GM21825 (cell line): ENCODE results near the gene CMTM7.

ENCODE experiments used
- ATAC-seq: cut with Tn5 transposase; IDR thresholded peaks from one replicate; pipeline ENCODE4 v1.9.1; 2021; ENCODE audit warnings: mild to moderate bottlenecking, moderate library complexity; ENCODE audit not compliant: unreplicated experiment

Gene CMTM7

DNA sequence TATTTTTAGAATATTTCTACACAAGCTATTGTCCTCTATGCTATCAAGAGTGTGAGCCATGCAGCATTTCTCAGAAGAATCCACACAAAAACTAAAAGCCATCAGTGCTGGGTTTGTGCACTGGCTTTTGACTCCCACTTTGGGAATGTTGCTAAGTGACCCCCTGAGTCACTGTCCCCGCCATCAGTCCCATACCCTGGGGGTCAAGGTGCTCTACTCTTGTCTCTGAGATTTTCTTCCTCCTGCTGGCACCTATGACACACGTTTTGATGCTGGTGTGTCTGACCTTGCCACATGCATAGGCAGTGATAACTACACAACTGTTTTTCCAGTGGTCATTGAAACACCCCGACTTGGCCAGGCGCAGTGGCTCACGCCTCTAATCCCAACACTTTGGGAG is 19.8 kb downstream of the CMTM7 start:
- no peak for ATAC-seq

DNA sequence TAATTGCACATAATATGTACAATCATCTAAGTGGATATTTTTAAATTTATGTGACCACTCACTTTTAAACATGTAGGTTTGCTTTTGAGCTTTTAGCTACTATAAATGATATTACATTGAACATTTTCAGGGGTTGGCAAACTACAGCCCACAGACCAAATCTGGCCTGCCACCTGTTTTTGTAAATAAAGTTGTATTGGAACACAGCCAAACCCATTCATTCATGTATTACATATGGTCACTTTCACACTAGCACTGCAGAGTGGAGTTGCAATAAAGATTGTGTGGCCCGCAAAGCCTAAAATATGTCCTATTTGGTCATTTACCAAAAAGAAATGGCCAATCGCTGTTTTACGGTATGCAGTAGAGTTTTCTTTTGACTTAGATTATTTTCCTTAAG is 21.2 kb downstream of the CMTM7 start:
- ATAC-seq: no peak

DNA sequence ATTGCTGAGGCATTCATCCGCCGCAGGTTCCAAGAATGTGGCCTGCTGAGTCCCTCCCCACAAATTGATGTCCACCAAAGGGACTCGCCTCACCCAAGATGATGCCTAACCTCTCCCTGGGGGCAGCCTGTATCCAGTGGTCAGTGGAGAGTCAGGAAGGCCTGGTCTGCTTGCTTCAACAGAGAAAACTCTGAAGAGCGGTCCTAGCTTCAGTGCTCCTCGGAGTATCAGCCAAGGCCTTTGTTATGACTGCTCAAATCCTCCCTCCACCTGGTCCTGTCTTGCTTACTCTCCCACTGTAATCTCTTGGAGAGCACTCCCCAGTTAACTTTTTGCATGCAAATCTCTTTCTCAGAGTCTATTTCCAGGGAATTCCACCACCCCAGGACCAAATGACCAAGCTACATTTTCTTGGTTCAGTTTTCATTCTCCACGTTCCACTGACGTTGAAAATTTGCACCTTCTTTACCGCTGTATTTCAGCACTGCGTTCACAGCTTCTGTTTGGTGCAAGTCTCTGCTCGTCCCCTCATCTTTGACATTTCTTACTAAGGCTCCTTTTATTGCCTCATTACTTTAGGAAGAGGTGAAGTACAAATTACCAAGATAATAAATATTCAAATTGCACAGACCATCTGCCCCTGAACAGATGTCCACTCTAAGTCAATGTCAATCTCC is 22.3 kb downstream of the CMTM7 start:
- ATAC-seq: no peak

DNA sequence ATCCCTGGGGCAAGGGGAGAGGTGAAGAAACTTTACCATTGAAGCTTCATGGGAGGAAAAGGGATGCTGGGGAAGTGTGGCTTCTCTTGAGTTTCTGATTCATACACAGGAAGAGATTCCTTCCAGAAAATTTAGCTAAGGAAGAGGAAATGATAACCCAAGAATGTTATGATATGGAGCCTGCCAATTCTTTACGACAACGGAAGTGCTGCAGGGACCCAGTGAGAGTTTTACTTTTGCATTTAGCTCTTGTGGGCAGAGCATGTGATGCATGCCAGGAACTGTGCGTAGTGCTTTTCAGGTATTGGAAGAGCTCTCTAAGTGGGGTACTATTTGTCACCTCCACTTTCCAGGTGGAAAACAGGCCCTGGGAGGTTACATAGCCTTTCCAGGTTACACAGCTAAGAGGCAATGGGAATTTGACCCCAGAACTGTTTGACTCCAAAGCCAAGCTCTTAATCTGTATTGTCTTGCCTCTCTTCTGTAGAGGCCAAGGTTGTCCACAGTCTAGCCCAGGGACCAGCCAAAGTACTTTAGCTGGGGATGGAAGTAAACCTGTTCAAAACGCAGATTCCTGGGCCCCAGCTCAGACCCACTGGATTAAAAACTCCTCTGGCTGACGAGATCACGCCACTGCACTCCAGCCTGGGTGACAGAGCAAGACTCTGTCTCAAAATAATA is 23.0 kb downstream of the CMTM7 start:
- peak; percentile 70 for ATAC-seq

DNA sequence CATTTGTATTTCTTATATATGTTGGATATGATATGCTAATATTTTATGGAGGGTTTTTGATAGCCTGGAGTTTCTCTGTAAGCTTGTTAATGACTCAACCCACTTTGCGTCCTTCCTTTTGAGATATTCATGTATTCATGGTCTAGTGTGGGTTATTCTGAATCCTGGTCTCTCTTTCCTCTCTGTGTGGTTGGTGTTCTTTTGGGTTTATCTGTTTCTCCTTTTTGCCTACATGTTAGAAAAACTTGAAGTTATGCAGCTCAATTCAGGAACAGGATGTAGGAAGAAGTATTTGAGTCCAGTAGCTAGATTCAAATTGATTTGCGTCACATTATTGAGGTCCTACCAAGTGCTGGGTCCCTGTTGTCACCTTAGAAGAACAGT is 28.1 kb downstream of the CMTM7 start:
- ATAC-seq: no peak

DNA sequence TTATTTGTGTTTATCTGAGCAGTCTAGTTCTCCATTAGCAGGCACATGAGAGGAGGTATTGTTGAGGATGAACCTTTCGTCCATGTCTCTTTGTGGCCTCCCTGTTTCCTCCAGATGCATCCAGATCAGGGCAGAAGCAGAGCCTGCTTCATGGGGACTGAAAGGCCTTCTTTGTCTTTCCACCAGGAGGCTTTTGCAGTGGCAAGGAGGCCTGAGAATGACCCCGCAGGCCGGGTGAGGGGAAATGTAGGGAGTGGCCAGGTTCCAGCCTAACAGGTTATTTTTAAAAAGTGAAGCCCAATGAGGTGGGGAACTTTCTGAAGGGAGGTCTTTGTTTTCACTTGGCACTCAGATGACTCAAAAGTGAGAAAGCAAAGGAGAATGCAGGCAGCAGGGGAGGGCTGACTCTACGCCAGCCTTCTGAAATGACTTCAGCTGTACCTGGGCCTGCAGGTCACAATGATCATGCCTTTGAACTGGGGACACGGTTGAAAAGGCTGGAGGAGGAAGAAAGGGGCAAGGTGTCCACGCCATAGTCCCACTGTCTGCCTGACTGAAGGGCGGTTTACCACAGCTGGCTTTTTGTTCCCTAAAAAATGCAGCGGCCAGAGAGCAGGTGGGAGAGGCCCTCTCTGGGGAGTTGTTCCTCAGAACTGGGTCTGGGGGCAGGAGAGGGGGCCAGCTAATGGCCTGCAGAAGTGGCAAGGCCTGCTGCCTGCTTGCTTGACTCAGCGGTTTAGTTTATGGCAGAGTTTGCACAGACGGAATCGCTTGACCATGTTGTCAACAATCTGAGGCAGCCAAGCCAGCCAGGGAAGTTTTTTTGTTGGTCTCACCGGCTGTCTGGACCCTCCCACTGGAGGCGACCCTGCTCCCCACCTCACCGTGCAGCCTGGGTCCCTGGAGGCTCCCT is 28.7 kb downstream of the CMTM7 start:
- ATAC-seq: peak; percentile 78

DNA sequence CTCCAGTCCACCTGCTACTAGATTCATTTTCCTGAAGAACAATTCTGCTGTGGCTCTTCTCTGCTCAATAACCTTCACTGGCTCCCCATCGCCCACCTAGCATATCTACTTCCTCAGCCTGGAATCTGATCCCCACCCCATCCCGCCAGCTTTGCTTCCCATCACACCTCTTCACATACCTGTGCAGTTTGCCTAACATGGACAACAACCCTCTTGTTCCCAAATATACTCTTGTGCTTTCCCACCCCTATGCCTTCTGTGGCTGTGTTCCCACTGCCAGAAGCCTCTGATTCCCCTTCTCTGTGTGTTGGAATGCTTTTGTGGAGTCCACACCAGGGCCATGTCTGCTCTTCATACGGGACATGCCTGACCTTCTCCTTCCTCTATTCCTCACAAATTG is 29.5 kb downstream of the CMTM7 start:
- no peak for ATAC-seq

DNA sequence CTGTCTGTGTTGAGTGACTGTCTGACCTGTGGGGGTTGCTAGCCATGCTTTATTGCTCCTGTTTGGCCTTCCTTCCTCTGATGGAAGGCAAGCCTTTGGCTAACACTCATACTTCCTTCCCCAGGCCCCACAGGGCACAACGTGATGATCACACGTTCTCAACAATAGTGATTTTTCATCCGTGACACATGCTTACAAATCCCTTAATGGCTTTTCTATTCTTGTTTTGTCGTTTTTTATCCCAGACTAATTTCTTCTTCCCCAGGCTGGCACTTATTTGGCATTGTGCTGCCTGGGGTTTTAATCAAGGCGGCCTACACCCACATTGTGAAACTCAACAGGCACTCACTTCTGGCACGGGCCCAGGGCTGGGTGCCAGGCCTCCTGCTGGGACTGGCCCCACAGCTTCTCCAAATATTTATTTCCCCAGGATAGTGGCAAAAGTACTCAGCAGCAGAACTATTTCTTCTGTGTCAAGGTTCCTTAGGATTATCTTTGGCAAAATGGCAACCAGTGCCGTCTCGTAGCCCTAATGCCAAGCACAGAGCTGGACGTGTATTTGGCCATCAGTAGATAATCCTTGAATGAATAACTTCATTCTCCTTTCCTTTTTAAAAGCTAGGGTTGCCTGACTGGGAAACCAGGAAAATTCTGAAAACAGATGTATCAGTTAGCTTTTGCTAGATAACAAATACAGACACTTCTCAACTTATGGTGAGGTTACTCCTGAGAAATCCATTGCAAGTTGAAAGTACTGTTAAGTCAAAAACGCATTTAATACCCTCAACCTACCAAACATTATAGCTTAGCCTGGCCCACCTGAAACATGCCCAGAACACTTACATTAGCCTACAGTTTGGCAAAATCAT is 30.6 kb downstream of the CMTM7 start:
- ATAC-seq: no peak

DNA sequence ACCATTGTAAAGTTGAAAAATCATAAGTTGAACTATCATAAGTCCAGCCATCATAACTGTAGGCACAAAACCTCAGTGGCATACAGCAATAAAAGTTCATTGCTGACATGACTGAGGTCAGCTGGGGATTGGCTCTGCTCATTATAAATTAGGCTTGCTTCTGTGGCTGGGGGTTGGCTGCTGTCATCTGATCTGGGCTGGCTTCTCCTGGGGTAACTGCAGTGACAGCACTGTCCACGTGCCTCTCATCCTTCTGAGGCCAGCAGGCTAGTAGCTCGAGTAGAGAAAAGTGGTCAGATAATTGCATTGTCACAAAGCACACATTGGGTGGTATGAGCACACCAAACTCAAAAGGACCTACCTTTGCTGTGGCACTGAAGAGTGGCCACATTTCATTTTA is 31.3 kb downstream of the CMTM7 start:
- no peak for ATAC-seq

DNA sequence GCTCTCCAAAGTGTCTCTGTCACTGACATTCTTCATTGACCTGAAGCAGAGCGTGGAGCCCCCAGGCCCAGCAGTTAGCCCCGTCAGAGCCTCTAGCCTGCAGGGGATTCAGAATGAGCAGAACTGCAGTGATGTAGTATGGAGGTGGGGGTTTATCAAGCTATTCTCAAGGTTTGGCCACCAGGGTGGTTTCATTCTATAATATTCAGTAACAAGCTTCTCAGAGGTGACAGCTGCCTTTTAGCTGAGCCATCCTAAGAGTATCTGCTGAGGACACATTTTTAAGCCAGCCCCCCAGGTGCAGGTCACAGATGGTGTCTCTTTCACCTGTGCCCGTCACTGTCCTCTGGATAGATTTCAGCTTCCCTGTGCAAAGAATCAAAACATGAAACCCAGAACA is 31.9 kb downstream of the CMTM7 start:
- no peak for ATAC-seq

DNA sequence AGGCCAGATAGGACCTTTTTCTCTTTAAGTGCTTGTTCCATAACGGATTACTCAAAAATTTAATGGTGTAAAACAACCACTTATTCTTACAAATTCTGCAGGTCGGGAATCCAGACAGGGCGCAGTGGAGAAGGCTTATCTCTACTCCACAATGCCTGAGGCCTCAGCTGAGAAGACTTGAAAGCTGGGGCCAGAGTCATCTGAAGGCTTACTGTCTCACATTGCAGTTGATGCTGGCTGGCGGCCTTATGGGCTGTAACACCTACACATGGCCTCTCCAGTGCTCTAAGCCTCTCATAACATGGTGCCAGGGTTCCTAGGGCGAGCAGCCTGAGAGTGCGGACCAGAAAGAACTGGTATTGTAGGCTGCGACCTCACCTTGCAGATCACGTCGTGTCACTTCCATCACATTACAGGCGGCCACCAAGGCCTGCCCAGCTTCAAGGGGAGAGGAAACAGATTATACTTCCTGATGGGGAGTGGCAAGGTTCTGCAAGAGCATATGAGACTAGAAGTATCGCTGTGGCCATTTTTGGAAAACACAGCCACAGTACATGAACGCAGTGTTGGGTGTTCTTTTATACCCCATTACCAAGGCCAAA is 32.4 kb downstream of the CMTM7 start:
- ATAC-seq: no peak

DNA sequence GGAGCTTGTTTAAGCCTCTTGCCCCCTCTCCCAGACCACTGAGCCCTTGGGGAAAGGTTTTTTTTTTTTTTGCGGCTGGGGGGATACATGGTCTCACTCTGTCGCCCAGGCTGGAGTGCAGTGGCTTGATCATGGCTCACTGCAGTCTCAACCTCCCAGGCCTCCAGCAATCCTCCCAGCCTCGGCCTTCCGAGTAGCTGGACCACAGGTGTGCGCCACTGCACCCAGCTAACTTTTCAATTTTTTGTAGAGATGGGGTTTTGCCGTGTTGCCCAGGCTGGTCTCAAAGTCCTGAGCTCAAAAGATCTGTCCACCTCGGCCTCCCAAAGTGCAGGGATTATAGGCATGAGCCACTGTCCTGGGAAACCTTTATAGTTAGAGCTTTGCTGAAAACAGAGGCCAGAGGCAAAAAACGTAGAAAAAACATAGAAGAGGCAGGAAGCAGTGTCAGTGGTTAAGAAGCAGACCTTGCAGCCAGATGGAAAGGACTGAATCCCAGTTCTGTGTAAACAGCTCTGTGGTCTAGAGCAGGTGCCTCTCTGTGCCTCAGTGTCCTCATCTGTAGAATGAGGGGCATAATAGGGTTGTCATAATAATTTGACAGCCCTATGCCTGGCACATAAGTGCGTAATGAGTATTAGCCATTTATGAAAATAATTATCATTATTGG is 33.1 kb downstream of the CMTM7 start:
- no peak for ATAC-seq

DNA sequence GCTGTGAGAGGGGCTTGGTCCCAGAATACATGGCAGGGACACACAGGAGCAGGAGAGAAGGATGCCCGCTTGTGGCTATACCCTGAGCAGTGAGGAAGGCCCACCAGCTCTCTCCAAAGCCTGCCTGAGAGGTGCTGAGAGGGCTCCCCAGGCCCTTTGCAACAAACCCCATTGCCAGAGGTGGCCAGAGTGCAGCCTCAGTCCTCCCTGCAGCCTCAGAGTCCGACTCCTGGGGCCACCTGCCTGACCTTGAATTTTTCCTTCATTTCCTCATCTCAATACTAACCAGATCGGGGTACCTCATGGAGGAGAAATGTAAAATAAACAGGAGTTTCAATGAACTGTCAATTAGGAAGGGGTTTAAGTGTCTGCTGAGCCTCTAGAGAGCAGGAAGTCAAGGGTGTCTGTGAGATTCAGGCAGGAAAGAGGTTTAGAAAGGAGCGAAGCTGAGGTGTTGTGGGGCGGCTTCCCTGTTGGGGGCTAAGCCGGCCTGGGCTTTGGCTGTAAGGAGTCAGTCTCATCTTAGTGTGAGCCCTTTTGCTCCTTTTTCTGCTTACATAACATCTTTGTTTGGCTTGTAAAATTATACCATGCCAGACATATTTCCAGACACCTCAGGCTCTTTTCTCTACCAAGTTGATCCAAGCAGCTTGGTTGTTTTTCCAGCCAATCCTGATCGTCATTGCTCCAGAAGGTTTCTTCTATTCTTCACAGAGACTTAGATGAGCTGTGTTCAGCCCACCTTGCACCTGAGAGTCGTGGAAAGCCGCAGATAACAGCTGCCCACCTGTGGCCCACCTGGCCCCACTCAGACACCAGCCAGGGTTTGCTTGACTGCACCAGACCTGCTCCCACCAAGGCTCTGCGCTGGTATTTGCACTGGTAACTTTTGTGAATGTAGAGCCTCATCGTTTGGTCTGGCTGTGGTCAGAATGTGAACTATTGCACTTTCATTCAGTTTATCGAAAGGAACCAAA is 36.7 kb downstream of the CMTM7 start:
- ATAC-seq: peak; percentile 67

DNA sequence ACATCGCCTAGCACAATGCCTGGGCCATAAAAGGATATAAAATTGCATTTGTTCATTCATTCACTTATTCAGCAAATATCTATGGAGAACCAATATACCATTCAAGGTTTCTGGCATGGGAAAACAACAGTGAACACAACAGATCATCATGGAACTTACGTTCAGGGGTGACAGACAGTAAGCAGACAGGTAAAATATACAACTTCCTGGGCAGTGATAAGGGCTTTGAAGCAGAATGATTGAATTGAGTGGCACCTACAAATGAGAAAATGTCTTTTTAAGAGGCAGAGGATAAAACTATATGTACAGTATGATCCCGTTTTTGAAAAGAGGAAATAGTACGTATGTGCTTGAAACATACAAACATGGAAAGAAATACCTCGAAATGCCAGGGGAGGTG is 39.2 kb downstream of the CMTM7 start:
- no peak for ATAC-seq

DNA sequence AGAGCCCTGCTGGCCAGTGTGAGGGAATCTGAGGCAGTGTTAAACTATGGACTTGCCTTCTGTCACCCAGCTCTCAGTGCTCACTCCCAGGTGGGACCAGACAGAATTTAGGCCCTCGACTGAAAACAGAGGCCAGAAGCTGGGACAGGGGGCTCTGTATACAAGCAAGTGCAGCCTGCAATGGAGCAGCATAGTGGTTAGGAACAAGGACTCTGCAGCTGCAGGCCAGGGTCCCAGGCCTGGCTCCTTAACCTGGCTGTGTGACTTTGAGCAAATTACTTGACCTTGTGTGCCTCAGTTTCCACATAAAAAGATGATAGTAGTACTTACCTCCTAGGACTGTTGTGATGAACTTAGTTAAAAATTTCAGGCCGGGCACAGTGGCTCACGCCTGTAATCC is 39.8 kb downstream of the CMTM7 start:
- no peak for ATAC-seq

DNA sequence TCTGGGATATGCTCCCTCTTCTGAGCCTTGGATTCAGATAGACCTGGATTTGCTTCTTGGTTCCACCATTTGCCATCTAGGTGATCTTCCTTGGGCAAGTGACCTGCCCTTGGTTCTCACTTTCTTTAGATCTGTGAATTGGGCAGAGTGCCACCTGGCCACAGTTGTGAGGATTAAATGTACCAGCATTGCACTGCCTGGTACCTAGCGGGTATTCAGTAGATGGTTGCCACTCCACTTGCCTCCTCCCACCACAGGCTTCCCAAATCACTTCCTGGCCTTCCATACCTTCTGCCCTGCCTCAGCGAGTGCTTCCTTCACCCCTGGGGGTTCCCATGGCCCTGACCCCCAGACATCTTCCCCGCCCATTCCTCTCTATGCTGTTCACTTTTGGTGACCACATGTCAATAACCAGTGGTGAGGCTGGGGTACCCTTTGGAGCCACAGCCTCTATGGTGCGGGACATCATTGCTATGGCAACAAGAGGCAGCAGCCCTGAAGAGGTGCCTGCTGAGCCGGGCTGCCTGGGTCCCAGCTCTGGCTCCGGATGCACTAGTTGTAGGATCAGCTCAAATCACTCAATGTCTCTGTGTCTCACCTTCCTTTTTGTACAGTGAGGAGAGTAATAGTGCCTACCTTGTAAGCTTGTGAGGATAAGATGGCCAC is 40.5 kb downstream of the CMTM7 start:
- no peak for ATAC-seq

DNA sequence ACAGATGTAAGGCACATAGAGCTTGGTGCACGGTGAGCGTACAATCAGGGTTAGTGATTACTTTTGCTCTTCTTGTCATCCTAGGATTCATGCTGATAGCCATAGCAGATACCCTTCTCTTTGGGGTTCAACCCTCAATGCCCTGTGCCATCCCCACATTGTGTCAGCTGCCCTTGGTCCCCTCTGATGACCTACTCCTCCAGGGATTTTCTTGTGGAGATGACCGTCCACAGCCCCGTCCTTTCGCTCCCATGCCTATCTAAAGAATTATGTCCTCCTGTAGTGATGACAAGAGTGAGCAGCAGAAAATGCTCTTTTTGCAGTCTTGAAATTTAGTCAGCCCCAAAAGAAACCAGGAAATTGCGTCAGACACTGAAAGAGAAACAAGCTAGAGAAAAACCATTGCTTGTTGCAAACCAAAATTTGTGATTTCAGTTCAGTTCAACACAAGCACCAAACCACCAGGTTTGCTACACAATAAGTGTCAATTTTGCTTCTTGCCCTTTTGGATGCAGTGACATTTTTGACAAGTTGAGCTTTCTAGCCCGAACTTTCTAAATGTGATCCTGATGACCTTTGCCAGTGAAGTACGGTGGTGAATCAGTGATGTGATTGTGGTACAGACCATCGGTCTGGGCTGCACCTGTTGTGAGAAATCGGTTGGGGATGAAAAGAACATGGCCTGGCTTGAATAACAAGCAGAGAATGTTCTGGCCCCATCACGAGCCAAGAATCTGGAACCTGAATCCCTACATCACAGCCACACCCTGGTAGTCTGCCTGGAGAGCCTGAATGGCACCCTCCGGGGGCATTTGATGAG is 41.3 kb downstream of the CMTM7 start:
- peak; percentile 40 for ATAC-seq
